HEK293 (cell line): Measurements from ENCODE around the gene SRD5A1.
A peak's percentile ranks its signal among the peaks of the same experiment; 100 is the strongest.

Experiments
- CTCF ChIA-PET: fragments of 350-600 bp; formaldehyde crosslinking; extraction: SDS; loops from one replicate; lab custom pipeline; 2021; ENCODE audit warnings: antibody characterized with exemption; lab: Yijun Ruan, JAX
- POLR2A ChIA-PET: fragments of 300-600 bp; formaldehyde crosslinking; extraction: SDS; loops from one replicate; lab custom pipeline; 2020; ENCODE audit warnings: antibody characterized with exemption, inconsistent platforms; lab: Yijun Ruan, JAX
- H3K27ac ChIP-seq: fragments of 200-500 bp; sonication (Bioruptor generic); 2 replicates; pipeline ENCODE4 v1.5.1; 2014; ENCODE audit warnings: low read depth, low read length, control low read depth, inconsistent platforms; ENCODE audit errors: extremely low read depth
- H3K36me3 ChIP-seq, 2 experiments: fragments of 200-500 bp in 1 of 2; sonication (Bioruptor generic) in 1 of 2; 1 replicate in 1 of 2; 2 replicates in 1 of 2; pipeline ENCODE4 v1.5.1; 2014 to 2017; ENCODE audit warnings: inconsistent platforms in 2 of 2, low read length in 2 of 2; ENCODE audit not compliant: control insufficient read depth in 2 of 2, insufficient read depth in 1 of 2
- H3K4me1 ChIP-seq: fragments of 200-500 bp; sonication (Bioruptor generic); 2 replicates; pipeline ENCODE4 v1.5.1; 2014; ENCODE audit warnings: mild to moderate bottlenecking, low read length, inconsistent platforms; ENCODE audit not compliant: control insufficient read depth, insufficient read depth
- H3K4me3 ChIP-seq: 2 replicates; pipeline ENCODE4 v1.5.1; 2011; ENCODE audit warnings: low read depth, mild to moderate bottlenecking, control low read depth, low read length, moderate library complexity
- H3K9me3 ChIP-seq: fragments of 200-500 bp; sonication (Bioruptor generic); 2 replicates; pipeline ENCODE4 v1.5.1; 2014; ENCODE audit warnings: low read depth, low read length, inconsistent platforms; ENCODE audit not compliant: control insufficient read depth, insufficient read depth
- GLI4 ChIP-seq: fragments of 450-650 bp; formaldehyde crosslinking; IDR thresholded peaks from 2 replicates; pipeline ENCODE4 v1.5.1; 2016; ENCODE audit warnings: missing biosample characterization, missing genetic modification characterization
- HOXD13 ChIP-seq: sonication (generic); formaldehyde crosslinking; IDR thresholded peaks from 2 replicates; pipeline ENCODE4 v1.8.0; 2022; ENCODE audit warnings: missing genetic modification reagents, borderline replicate concordance
- MEIS1 ChIP-seq: sonication (generic); formaldehyde crosslinking; IDR thresholded peaks from 2 replicates; pipeline ENCODE4 v1.8.1; 2022; ENCODE audit warnings: missing genetic modification reagents, mild to moderate bottlenecking, borderline replicate concordance
- REPIN1 ChIP-seq: fragments of 450-650 bp; formaldehyde crosslinking; IDR thresholded peaks from 2 replicates; pipeline ENCODE4 v1.5.1; 2017; ENCODE audit warnings: missing biosample characterization, missing genetic modification characterization, low read depth
- SALL2 ChIP-seq: fragments of 450-650 bp; formaldehyde crosslinking; IDR thresholded peaks from 2 replicates; pipeline ENCODE4 v1.5.0; 2017; ENCODE audit warnings: missing biosample characterization, mild to moderate bottlenecking, missing genetic modification characterization, borderline replicate concordance
- SETDB1 ChIP-seq: IDR thresholded peaks from one replicate; pipeline ENCODE4 v1.6.1; 2017; ENCODE audit warnings: mild to moderate bottlenecking, low read length, moderate library complexity, mixed read lengths; ENCODE audit not compliant: insufficient read length
- TRIM28 ChIP-seq: IDR thresholded peaks from 2 replicates; pipeline ENCODE4 v1.6.1; 2011; ENCODE audit warnings: low read length, control low read depth, borderline replicate concordance
- ZNF138 ChIP-seq: fragments of 450-650 bp; formaldehyde crosslinking; IDR thresholded peaks from 2 replicates; pipeline ENCODE4 v1.5.1; 2016; ENCODE audit warnings: missing biosample characterization, missing genetic modification characterization, borderline replicate concordance
- ZNF202 ChIP-seq: fragments of 450-650 bp; formaldehyde crosslinking; IDR thresholded peaks from 2 replicates; pipeline ENCODE4 v1.5.1; 2016; ENCODE audit warnings: missing biosample characterization, missing genetic modification characterization, borderline replicate concordance
- ZNF214 ChIP-seq: fragments of 450-650 bp; formaldehyde crosslinking; IDR thresholded peaks from 2 replicates; pipeline ENCODE4 v1.5.1; 2017; ENCODE audit warnings: missing biosample characterization, mild to moderate bottlenecking, missing genetic modification characterization, borderline replicate concordance
- ZNF274 ChIP-seq, 2 experiments: fragments of 200-500 bp in 1 of 2; fragments of 450-650 bp in 1 of 2; sonication (Bioruptor generic) in 1 of 2; formaldehyde crosslinking in 1 of 2; IDR thresholded peaks; 2 replicates each; pipeline versions ENCODE4 v1.5.1 to v1.6.1; 2014 to 2016; ENCODE audit warnings: borderline replicate concordance in 1 of 2, inconsistent platforms in 1 of 2, low read length in 1 of 2, missing biosample characterization in 1 of 2, missing genetic modification characterization in 1 of 2
- ZNF335 ChIP-seq: fragments of 450-650 bp; formaldehyde crosslinking; conservative IDR thresholded peaks from 2 replicates; pipeline ENCODE4 v1.5.1; 2016; ENCODE audit warnings: missing biosample characterization, missing genetic modification characterization
- ZNF548 ChIP-seq: fragments of 450-650 bp; formaldehyde crosslinking; IDR thresholded peaks from 2 replicates; pipeline ENCODE4 v1.5.1; 2016; ENCODE audit warnings: missing biosample characterization, missing genetic modification characterization
- ZNF768 ChIP-seq: fragments of 450-650 bp; formaldehyde crosslinking; IDR thresholded peaks from 2 replicates; pipeline ENCODE4 v1.5.1; 2018; ENCODE audit warnings: missing biosample characterization, mild to moderate bottlenecking, missing genetic modification characterization
- ZNF792 ChIP-seq: fragments of 450-650 bp; formaldehyde crosslinking; IDR thresholded peaks from 2 replicates; pipeline ENCODE4 v1.5.1; 2016; ENCODE audit warnings: missing biosample characterization, missing genetic modification characterization
- TF ChIP-seq, protein P1 (sequence below): fragments of 450-650 bp; formaldehyde crosslinking; IDR thresholded peaks from 2 replicates; pipeline ENCODE4 v1.5.1; 2017; ENCODE audit warnings: missing biosample characterization, mild to moderate bottlenecking, missing genetic modification characterization, moderate library complexity
- TF ChIP-seq, protein P2 (sequence below): fragments of 450-650 bp; formaldehyde crosslinking; IDR thresholded peaks from 2 replicates; pipeline ENCODE4 v1.5.0; 2017; ENCODE audit warnings: missing biosample characterization, missing genetic modification characterization, borderline replicate concordance
- TF ChIP-seq, protein P3 (sequence below): fragments of 450-650 bp; formaldehyde crosslinking; IDR thresholded peaks from 2 replicates; pipeline ENCODE4 v1.5.1; 2016; ENCODE audit warnings: missing biosample characterization, missing genetic modification characterization
- TF ChIP-seq, protein P4 (sequence below): fragments of 450-650 bp; formaldehyde crosslinking; IDR thresholded peaks from 2 replicates; pipeline ENCODE4 v1.5.1; 2016; ENCODE audit warnings: missing biosample characterization, missing genetic modification characterization, low read depth

The SRD5A1 gene

DNA sequence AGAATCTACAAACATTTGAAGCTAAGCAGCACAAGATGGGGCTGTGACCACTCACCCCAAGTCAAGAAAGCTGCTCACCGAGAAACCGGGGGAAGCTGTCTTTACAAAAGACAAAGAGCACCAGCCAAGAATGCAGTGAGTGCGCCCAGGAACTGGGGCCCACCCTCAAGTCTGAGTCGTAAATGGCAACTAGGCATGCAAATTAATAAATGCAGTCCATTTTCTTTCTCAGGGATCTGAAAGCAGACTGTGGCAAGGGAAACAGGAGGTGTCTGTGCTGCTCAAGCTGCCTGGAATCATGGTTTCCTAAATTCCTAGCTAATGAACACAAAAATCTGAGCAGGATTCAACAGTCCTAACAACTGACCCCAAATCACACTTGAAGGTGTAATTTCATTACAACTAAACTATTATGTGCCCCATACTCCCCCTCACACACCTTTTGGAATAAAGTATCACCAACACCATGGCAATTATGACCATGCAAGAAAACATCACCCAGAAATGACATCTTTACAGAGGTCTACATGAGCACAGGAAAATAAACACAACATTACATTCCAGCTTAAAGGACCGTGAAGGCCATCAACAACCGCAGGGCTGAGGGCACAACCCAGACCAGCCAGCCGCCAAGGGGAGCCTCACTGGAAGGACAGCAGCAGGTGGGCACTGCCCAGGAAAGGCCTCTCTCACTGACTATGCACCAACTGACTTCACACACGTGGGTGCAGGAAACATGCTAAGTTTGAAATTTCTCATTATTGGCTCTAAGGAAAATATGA is 18.0 kb upstream of the SRD5A1 start (continued):
- TF ChIP-seq, protein P1, sequence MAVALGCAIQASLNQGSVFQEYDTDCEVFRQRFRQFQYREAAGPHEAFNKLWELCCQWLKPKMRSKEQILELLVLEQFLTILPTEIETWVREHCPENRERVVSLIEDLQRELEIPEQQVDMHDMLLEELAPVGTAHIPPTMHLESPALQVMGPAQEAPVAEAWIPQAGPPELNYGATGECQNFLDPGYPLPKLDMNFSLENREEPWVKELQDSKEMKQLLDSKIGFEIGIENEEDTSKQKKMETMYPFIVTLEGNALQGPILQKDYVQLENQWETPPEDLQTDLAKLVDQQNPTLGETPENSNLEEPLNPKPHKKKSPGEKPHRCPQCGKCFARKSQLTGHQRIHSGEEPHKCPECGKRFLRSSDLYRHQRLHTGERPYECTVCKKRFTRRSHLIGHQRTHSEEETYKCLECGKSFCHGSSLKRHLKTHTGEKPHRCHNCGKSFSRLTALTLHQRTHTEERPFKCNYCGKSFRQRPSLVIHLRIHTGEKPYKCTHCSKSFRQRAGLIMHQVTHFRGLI (tag by site-specific recombination) = no peak
- TF ChIP-seq ZNF548 (no peak), TRIM28 (no peak), HOXD13 (CRISPR knock-in tag) (no peak), GLI4 (tag by site-specific recombination) (no peak), SALL2 (tag by site-specific recombination) (no peak), ZNF792 (tag by site-specific recombination) (no peak)

DNA sequence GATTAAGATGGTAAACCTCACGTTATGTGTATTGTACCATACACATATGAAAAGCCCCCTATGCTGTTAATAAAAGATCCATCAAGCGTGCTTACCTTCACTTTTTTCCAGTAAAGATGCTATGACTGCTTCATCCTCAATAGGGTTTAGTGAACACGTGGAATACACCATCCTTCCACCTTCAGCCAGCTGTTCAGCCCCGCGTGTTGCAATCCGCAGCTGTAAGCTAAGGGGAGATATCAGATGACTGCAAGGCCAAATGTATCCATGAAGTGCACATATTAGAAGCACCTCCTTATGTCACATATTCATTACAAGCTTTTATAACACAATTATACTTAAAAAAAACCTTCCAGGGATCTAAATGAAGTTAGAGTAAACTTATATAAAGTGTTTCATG is 16.6 kb upstream of the SRD5A1 start:
- Histone ChIP-seq H3K4me1 (no peaks in the 10 kb centered on the region), H3K4me3 (no peak overlapping the region), H3K27ac (no peak overlapping the region), H3K9me3 (no peaks in the 10 kb centered on the region), H3K36me3 (peaks cover 81 to 94% of the 10 kb centered on the region in 2 experiments)
- POLR2A ChIA-PET = no interaction called here
- CTCF ChIA-PET = interaction anchor here (0.9 to 1.0 kb wide), 2 partner anchors 15 to 129 kb away, joined by 3 read pairs; no protein-coding TSS in a partner anchor
- TF ChIP-seq, protein P2, sequence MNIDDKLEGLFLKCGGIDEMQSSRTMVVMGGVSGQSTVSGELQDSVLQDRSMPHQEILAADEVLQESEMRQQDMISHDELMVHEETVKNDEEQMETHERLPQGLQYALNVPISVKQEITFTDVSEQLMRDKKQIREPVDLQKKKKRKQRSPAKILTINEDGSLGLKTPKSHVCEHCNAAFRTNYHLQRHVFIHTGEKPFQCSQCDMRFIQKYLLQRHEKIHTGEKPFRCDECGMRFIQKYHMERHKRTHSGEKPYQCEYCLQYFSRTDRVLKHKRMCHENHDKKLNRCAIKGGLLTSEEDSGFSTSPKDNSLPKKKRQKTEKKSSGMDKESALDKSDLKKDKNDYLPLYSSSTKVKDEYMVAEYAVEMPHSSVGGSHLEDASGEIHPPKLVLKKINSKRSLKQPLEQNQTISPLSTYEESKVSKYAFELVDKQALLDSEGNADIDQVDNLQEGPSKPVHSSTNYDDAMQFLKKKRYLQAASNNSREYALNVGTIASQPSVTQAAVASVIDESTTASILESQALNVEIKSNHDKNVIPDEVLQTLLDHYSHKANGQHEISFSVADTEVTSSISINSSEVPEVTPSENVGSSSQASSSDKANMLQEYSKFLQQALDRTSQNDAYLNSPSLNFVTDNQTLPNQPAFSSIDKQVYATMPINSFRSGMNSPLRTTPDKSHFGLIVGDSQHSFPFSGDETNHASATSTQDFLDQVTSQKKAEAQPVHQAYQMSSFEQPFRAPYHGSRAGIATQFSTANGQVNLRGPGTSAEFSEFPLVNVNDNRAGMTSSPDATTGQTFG (tag by site-specific recombination) = no peak
- no peak for TF ChIP-seq REPIN1 (tag by site-specific recombination)
- no peak for TF ChIP-seq ZNF202 (tag by site-specific recombination)
- no peak for TF ChIP-seq ZNF214 (tag by site-specific recombination)
- TF ChIP-seq, protein P3, sequence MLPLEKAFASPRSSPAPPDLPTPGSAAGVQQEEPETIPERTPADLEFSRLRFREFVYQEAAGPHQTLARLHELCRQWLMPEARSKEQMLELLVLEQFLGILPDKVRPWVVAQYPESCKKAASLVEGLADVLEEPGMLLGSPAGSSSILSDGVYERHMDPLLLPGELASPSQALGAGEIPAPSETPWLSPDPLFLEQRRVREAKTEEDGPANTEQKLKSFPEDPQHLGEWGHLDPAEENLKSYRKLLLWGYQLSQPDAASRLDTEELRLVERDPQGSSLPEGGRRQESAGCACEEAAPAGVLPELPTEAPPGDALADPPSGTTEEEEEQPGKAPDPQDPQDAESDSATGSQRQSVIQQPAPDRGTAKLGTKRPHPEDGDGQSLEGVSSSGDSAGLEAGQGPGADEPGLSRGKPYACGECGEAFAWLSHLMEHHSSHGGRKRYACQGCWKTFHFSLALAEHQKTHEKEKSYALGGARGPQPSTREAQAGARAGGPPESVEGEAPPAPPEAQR (tag by site-specific recombination) = no peak
- TF ChIP-seq, protein P4, sequence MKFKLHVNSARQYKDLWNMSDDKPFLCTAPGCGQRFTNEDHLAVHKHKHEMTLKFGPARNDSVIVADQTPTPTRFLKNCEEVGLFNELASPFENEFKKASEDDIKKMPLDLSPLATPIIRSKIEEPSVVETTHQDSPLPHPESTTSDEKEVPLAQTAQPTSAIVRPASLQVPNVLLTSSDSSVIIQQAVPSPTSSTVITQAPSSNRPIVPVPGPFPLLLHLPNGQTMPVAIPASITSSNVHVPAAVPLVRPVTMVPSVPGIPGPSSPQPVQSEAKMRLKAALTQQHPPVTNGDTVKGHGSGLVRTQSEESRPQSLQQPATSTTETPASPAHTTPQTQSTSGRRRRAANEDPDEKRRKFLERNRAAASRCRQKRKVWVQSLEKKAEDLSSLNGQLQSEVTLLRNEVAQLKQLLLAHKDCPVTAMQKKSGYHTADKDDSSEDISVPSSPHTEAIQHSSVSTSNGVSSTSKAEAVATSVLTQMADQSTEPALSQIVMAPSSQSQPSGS (tag by site-specific recombination) = no peak
- TF ChIP-seq ZNF138 (tag by site-specific recombination) = no peak
- no peak for TF ChIP-seq MEIS1 (CRISPR knock-in tag)

DNA sequence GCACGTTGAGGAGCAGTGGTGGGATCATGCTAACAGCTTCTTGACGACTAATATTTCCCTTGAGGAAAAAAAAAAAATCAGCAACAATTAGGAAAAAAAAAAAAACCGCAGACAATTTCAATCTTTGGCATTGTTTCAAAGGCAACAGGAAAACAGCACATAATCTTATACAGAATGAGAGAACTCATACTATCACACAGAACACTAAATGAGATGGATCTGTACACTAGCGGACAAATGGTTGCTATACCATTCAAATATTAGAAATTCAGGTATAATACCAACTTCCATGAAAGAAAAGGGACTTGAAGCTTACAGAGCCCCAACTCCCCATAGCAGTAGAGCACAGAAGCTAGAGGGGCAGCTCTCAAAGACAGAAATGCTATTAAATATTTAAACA is 10.0 kb upstream of the SRD5A1 start:
- Histone ChIP-seq H3K4me1 (no peaks in the 10 kb centered on the region), H3K27ac (no peak overlapping the region)
- TF ChIP-seq ZNF274 (IDR thresholded peaks at IDR 0.05; ENCODE audit: low read length) (no peak), ZNF274 (tag by site-specific recombination; IDR thresholded peaks at IDR 0.05; ENCODE audit: borderline replicate concordance) (peak; percentile 88; the same call in 1 of the 2 replicates), ZNF768 (tag by site-specific recombination) (no peak), SETDB1 (peak; percentile 21), ZNF335 (tag by site-specific recombination) (no peak)
- TF ChIP-seq, all 188 proteins: peak for 2
- no peaks in the 10 kb centered on the region for H3K9me3 ChIP-seq
- ChIA-PET POLR2A (interaction anchor here (0.6 kb wide), 3 partner anchors 95 to 359 kb away, joined by 3 to 4 read pairs (median 4); no protein-coding TSS in a partner anchor), CTCF (interaction anchor here (0.7 kb wide), 1 partner anchor 1851 kb away, joined by 4 read pairs; no protein-coding TSS in a partner anchor)
- H3K4me3 ChIP-seq = no peak overlapping the region
- H3K36me3 ChIP-seq = peaks cover 82 to 94% of the 10 kb centered on the region in 2 experiments
